Trophoblast cell (in vitro differentiated cells and primary cell): ENCODE data around the gene ADAM19.

Experiments used
- DNase-seq, 2 donors: peaks; one replicate each; pipeline ENCODE4 v3.0.0-alpha.2; 2016
- H2AFZ ChIP-seq: 2 replicates; pipeline ENCODE4 v1.6.1; 2013; ENCODE audit warnings: low read length, moderate library complexity, mild to moderate bottlenecking; ENCODE audit not compliant: insufficient read depth, poor library complexity
- H2AK5ac ChIP-seq: 2 replicates; pipeline ENCODE4 v1.6.1; 2013; ENCODE audit warnings: mild to moderate bottlenecking, low read length
- H2BK120ac ChIP-seq: 2 replicates; pipeline ENCODE4 v1.6.1; 2013; ENCODE audit warnings: low read length, mild to moderate bottlenecking, moderate library complexity; ENCODE audit not compliant: insufficient read depth, poor library complexity
- H2BK12ac ChIP-seq: 2 replicates; pipeline ENCODE4 v1.6.1; 2013; ENCODE audit warnings: mild to moderate bottlenecking, low read length, moderate library complexity
- H2BK5ac ChIP-seq: 2 replicates; pipeline ENCODE4 v1.6.1; 2013; ENCODE audit warnings: low read length, low read depth, moderate library complexity, mild to moderate bottlenecking; ENCODE audit not compliant: poor library complexity
- H3K14ac ChIP-seq: 2 replicates; pipeline ENCODE4 v1.6.1; 2013; ENCODE audit warnings: mild to moderate bottlenecking, low read length
- H3K18ac ChIP-seq: 2 replicates; pipeline ENCODE4 v1.6.1; 2013; ENCODE audit warnings: mild to moderate bottlenecking, low read length
- H3K23ac ChIP-seq: 2 replicates; pipeline ENCODE4 v1.6.1; 2013; ENCODE audit warnings: low read length
- H3K27ac ChIP-seq: 2 replicates; pipeline ENCODE4 v1.5.1; 2013; ENCODE audit warnings: low read depth, mild to moderate bottlenecking, inconsistent platforms, low read length, moderate library complexity
- H3K27me3 ChIP-seq: 2 replicates; pipeline ENCODE4 v1.6.1; 2013; ENCODE audit warnings: inconsistent platforms, mild to moderate bottlenecking, low read length, moderate library complexity; ENCODE audit not compliant: insufficient read depth
- H3K36me3 ChIP-seq, 2 experiments: 1 replicate in 1 of 2; 2 replicates in 1 of 2; pipeline ENCODE4 v1.6.1; 2013; ENCODE audit warnings: low read length in 2 of 2, mild to moderate bottlenecking in 2 of 2, moderate library complexity in 1 of 2; ENCODE audit not compliant: insufficient read depth in 2 of 2, control insufficient read depth in 1 of 2
- H3K4ac ChIP-seq: 2 replicates; pipeline ENCODE4 v1.6.1; 2013; ENCODE audit warnings: low read depth, mild to moderate bottlenecking, low read length, moderate library complexity
- H3K4me1 ChIP-seq, 2 experiments: 1 replicate in 1 of 2; 2 replicates in 1 of 2; pipeline ENCODE4 v1.6.1; 2013; ENCODE audit warnings: low read length in 2 of 2, mild to moderate bottlenecking in 2 of 2, moderate library complexity in 1 of 2; ENCODE audit not compliant: insufficient read depth in 2 of 2, control insufficient read depth in 1 of 2
- H3K4me2 ChIP-seq: 2 replicates; pipeline ENCODE4 v1.6.1; 2013; ENCODE audit warnings: inconsistent platforms, mild to moderate bottlenecking, low read length, moderate library complexity
- H3K4me3 ChIP-seq: 2 replicates; pipeline ENCODE4 v1.5.1; 2013; ENCODE audit warnings: mild to moderate bottlenecking, low read depth, low read length, inconsistent platforms
- H3K79me1 ChIP-seq: one replicate; pipeline ENCODE4 v1.6.1; 2013; ENCODE audit warnings: low read length
- H3K79me2 ChIP-seq: 2 replicates; pipeline ENCODE4 v1.6.1; 2013; ENCODE audit warnings: low read length, mild to moderate bottlenecking; ENCODE audit not compliant: control insufficient read depth, insufficient read depth, poor library complexity
- H3K9ac ChIP-seq: 2 replicates; pipeline ENCODE4 v1.6.1; 2013; ENCODE audit warnings: mild to moderate bottlenecking, low read length
- H3K9me3 ChIP-seq: 2 replicates; pipeline ENCODE4 v1.6.1; 2013; ENCODE audit warnings: low read depth, mild to moderate bottlenecking, control low read depth, inconsistent platforms, low read length; ENCODE audit not compliant: insufficient read depth
- H4K12ac ChIP-seq: 2 replicates; pipeline ENCODE4 v1.6.1; 2013; ENCODE audit warnings: low read depth, mild to moderate bottlenecking, low read length, moderate library complexity
- H4K8ac ChIP-seq: 2 replicates; pipeline ENCODE4 v1.6.1; 2013; ENCODE audit warnings: low read depth, mild to moderate bottlenecking, low read length, moderate library complexity
- H4K91ac ChIP-seq: one replicate; pipeline ENCODE4 v1.6.1; 2013; ENCODE audit warnings: low read depth, mild to moderate bottlenecking, low read length, moderate library complexity
- WGBS: extraction: QIAGEN DNeasy Blood & Tissue Kit; methylation state at CpG from one replicate; pipeline ENCODE4 v1.1.7; 2013; ENCODE audit warnings: missing lambda C conversion rate; ENCODE audit not compliant: insufficient read length, insufficient coverage; ENCODE audit errors: extremely low coverage; 5-methylcytosine and 5-hydroxymethylcytosine counted together

The ADAM19 gene

GRCh38 chr5:157568720-157569119 lies 6.9 kb downstream of the ADAM19 start:
- Histone ChIP-seq H3K27ac (no peak overlapping the region), H2BK12ac (no peak overlapping the region), H2BK5ac (no peak overlapping the region), H4K12ac (no peak overlapping the region), H3K4me3 (no peak overlapping the region), H3K27me3 (no peaks in the 10 kb centered on the region), H2AFZ (no peak overlapping the region), H3K79me2 (peaks cover 12% of the 10 kb centered on the region), H3K23ac (no peak overlapping the region), H2BK120ac (no peak overlapping the region), H3K9ac (no peak overlapping the region), H3K4me1 (peaks cover 11 to 14% of the 10 kb centered on the region in 2 experiments), H4K91ac (no peak overlapping the region), H3K14ac (no peak overlapping the region), H2AK5ac (no peak overlapping the region), H4K8ac (no peak overlapping the region), H3K36me3 (peaks cover 30 to 53% of the 10 kb centered on the region in 2 experiments), H3K9me3 (no peaks in the 10 kb centered on the region), H3K79me1 (peaks cover 7% of the 10 kb centered on the region), H3K18ac (no peak overlapping the region), H3K4me2 (no peak overlapping the region), H3K4ac (peak overlapping the region; percentile 67)
- WGBS = no CpG with 5 or more reads among the region's 2 CpGs
- no peak for DNase-seq

GRCh38 chr5:157568222-157568621 lies 7.4 kb downstream of the ADAM19 start:
- no peak overlapping the region for H2AK5ac ChIP-seq
- H3K79me1 ChIP-seq = peaks cover 7% of the 10 kb centered on the region
- no peak overlapping the region for H3K23ac ChIP-seq
- no peak overlapping the region for H2BK12ac ChIP-seq
- no peak overlapping the region for H4K12ac ChIP-seq
- peak overlapping the region; percentile 64 for H3K4ac ChIP-seq
- H3K4me2 ChIP-seq = no peak overlapping the region
- H3K14ac ChIP-seq = no peak overlapping the region
- H2BK5ac ChIP-seq = no peak overlapping the region
- no peak overlapping the region for H4K8ac ChIP-seq
- WGBS = no CpG with 5 or more reads among the region's 4 CpGs
- no peak for DNase-seq
- H3K36me3 ChIP-seq = peaks cover 35 to 58% of the 10 kb centered on the region in 2 experiments
- H3K27ac ChIP-seq = no peak overlapping the region
- H2AFZ ChIP-seq = no peak overlapping the region
- no peak overlapping the region for H3K4me3 ChIP-seq
- H3K4me1 ChIP-seq = peaks cover 11 to 17% of the 10 kb centered on the region in 2 experiments
- no peak overlapping the region for H4K91ac ChIP-seq
- no peak overlapping the region for H3K18ac ChIP-seq
- no peak overlapping the region for H3K9ac ChIP-seq
- peaks cover 10% of the 10 kb centered on the region for H3K79me2 ChIP-seq
- no peaks in the 10 kb centered on the region for H3K9me3 ChIP-seq
- H2BK120ac ChIP-seq = no peak overlapping the region
- no peaks in the 10 kb centered on the region for H3K27me3 ChIP-seq

- Histone ChIP-seq H2BK5ac (no peak overlapping the region), H3K79me2 (peaks cover 10% of the 10 kb centered on the region), H4K91ac (no peak overlapping the region), H3K9ac (no peak overlapping the region), H3K4me3 (no peak overlapping the region), H3K23ac (no peak overlapping the region), H3K4me1 (peaks cover 8 to 17% of the 10 kb centered on the region in 2 experiments), H3K4ac (peak overlapping the region; percentile 95), H3K27me3 (no peaks in the 10 kb centered on the region), H4K12ac (no peak overlapping the region), H4K8ac (no peak overlapping the region), H3K18ac (no peak overlapping the region), H2BK120ac (no peak overlapping the region), H2AK5ac (no peak overlapping the region), H2BK12ac (no peak overlapping the region), H3K27ac (no peak overlapping the region), H3K36me3 (peaks cover 45 to 70% of the 10 kb centered on the region in 2 experiments), H2AFZ (no peak overlapping the region), H3K4me2 (no peak overlapping the region), H3K14ac (no peak overlapping the region), H3K9me3 (no peaks in the 10 kb centered on the region), H3K79me1 (peaks cover 7% of the 10 kb centered on the region)
- no CpG with 5 or more reads among the region's 6 CpGs for WGBS
- DNase-seq = peak in 1 of 2 donors; percentile 54
These were observed 8.6 kb downstream of the ADAM19 start for GRCh38 chr5:157566902-157567489.

GRCh38 chr5:157563929-157564716 lies 11.5 kb downstream of the ADAM19 start:
- no peak overlapping the region for H2AFZ ChIP-seq
- H3K79me2 ChIP-seq = peaks cover 4% of the 10 kb centered on the region
- H3K4ac ChIP-seq = peak overlapping the region; percentile 24
- DNase-seq = no peak
- no peak overlapping the region for H2BK120ac ChIP-seq
- H3K23ac ChIP-seq = no peak overlapping the region
- H2BK12ac ChIP-seq = no peak overlapping the region
- H3K14ac ChIP-seq = no peak overlapping the region
- no peaks in the 10 kb centered on the region for H3K9me3 ChIP-seq
- H3K4me3 ChIP-seq = no peak overlapping the region
- no peak overlapping the region for H4K8ac ChIP-seq
- H3K18ac ChIP-seq = peak overlapping the region; percentile 33
- H2BK5ac ChIP-seq = no peak overlapping the region
- H3K9ac ChIP-seq = no peak overlapping the region
- H3K4me1 ChIP-seq = peaks cover 3 to 8% of the 10 kb centered on the region in 2 experiments
- no peaks in the 10 kb centered on the region for H3K27me3 ChIP-seq
- H2AK5ac ChIP-seq = no peak overlapping the region
- no peak overlapping the region for H4K12ac ChIP-seq
- no peaks in the 10 kb centered on the region for H3K79me1 ChIP-seq
- H3K27ac ChIP-seq = no peak overlapping the region
- whole genome bisulfite sequencing = no CpG with 5 or more reads among the region's 13 CpGs
- no peak overlapping the region for H4K91ac ChIP-seq
- H3K4me2 ChIP-seq = no peak overlapping the region
- H3K36me3 ChIP-seq = peaks cover 48 to 74% of the 10 kb centered on the region in 2 experiments
